ACHN (cell line): ENCODE data around the gene COQ9.
"Not testable (repeated sequence)": the region's sequence is repeated elsewhere in the genome, so short reads cannot be mapped to it uniquely, and the experiment has no call there.

ENCODE experiments used
- DNase-seq: peaks from one replicate; pipeline ENCODE4 v3.0.0-alpha.2; 2015
- in situ Hi-C: cut with HindIII; loops from 2 replicates; pipeline ENCODE4 v1.10.0; 2017; ENCODE audit warnings: low sequenced_read_pairs, low pct_ligation_motif_present, low pct_unique_long_range_greater_than_20kb

COQ9 gene

GRCh38 chr16:57480754-57481230 is 33.5 kb downstream of the COQ9 start:
- in situ Hi-C loops = no loop called here

GRCh38 chr16:57481421-57481820 is 34.1 kb downstream of the COQ9 start:
- in situ Hi-C loops = no loop called here
- DNase-seq = no peak

More at GRCh38 chr16:57480754-57481230, 33.5 kb downstream of the COQ9 start:
- no peak for DNase-seq

- in situ Hi-C loops = no loop called here
- no peak for DNase-seq
Measured at GRCh38 chr16:57482845-57483545, 35.7 kb downstream of the COQ9 start.

DNA sequence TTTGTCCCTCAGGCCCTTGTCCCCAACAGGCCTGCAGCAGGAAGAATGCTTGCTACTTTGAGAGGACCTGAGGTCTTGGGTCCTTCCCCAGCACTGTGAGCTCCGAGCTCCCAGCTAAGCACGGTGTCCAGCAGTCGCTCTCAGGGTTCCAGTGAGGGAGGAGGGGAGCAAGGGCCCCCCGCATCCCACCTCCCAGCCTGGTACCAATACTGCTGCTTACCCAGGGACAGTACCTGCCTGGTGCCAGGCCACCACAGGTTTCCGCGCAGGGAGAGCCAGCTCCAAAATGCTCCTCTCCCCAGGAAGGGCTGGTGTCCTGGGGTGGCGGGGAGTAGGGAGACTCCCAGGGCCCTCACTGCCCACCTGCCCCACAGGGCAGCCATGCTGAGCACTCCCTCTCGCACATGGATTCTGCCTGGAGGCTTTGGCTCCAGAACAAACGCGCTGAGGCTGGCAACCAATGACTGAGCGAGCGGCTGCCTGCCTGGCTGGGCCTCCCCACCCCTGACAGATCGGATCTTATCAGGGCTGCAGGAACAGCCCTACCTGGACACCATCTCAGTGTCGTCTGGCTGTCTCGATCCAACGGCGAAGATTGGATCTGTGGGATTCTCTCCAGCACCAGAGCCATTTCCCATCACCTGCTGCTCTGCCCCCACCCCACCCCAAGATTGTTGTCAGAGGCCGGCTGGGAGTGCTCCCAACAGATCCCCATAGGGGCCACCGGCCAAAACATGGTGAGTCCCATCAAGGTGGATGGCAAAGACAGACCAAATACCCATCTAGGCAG is 36.6 kb downstream of the COQ9 start:
- in situ Hi-C loops = no loop called here
- no peak for DNase-seq

- DNase-seq = no peak
- in situ Hi-C loops = no loop called here
Measured at GRCh38 chr16:57484515-57485005, 37.3 kb downstream of the COQ9 start.

- in situ Hi-C loops = no loop called here
- DNase-seq = no peak
Measured at GRCh38 chr16:57485091-57485915, 38.0 kb downstream of the COQ9 start.

- peak; percentile 81 for DNase-seq
- in situ Hi-C loops = no loop called here
Measured at GRCh38 chr16:57485916-57486857, 38.9 kb downstream of the COQ9 start, which contains the start of gene DOK4. Gene DOK4 (minus strand): TSS chr16:57486493. CDS start chr16:57479507, 6,986 bp downstream.

- in situ Hi-C loops = no loop called here
- DNase-seq = no peak
Measured at GRCh38 chr16:57486858-57487834, 39.9 kb downstream of the COQ9 start.

- in situ Hi-C loops = no loop called here
- DNase-seq = no peak
Measured at GRCh38 chr16:57489229-57489628, 42.0 kb downstream of the COQ9 start.

DNA sequence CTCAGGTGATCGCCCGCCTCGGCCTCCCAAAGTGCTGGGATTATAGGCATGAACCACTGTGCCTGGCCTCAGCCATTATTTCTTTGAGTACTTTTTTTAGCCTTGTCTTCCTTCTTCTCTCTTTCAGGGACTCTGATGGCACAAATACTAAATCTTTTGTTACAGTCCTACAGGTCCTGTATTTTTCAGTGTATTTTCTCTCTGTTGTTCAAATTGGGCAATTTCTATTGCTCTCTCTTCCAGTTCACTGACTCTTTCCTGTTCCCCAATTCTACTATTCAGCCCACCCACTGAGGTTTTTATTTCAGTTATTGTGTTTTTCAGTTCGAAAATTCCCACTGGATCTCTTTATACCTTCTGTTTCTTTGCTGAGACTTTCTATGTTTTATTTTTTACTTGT is 46.5 kb downstream of the COQ9 start:
- in situ Hi-C loops = no loop called here

DNA sequence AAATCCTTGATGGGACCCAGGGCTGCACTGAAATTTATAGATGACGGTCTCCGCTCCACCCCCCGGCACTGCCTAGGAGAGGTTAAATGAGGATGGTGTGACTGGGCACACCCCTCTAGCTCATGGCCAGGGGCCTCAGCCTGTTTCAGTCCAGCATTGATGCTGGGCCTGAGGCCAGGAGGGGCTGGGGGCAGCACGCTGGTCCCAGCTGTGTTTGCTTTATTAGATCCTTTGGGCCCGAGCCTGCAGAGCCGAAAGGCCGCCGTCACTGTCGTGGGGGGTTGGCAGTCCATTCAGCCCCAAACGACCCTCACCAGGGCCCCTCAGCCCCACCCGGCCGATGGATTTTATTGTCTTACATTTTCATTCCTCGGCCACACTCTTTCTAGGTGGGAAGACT is 49.8 kb downstream of the COQ9 start:
- no peak for DNase-seq
- in situ Hi-C loops = no loop called here

More for the DNA sequence above, 46.5 kb downstream of the COQ9 start:
- no peak for DNase-seq

DNA sequence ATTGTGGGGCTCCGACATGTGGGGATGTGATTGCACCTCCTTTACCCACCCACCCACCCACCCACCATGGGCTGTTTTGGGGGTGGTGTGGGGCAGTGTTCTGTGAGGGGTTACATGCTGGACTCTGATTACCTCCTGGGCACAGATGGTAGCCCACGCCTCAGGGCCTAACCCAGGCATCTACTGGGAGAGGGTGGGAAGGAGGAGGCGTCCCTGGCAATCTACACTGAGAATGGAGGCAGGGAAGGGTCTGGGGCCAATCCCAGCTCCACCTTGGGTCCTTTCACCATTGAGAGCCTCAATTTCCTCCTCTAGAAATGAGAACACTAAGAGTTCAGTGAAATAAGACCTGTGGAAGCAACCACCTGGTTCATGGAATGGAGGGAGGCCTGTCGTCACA is 50.8 kb downstream of the COQ9 start:
- no peak for DNase-seq
- in situ Hi-C loops = no loop called here

- DNase-seq, in situ Hi-C loops: not testable (repeated sequence)
Measured at GRCh38 chr16:57499941-57500340, 52.7 kb downstream of the COQ9 start.

- in situ Hi-C loops = no loop called here
- no peak for DNase-seq
Measured at GRCh38 chr16:57500578-57501111, 53.4 kb downstream of the COQ9 start.

DNA sequence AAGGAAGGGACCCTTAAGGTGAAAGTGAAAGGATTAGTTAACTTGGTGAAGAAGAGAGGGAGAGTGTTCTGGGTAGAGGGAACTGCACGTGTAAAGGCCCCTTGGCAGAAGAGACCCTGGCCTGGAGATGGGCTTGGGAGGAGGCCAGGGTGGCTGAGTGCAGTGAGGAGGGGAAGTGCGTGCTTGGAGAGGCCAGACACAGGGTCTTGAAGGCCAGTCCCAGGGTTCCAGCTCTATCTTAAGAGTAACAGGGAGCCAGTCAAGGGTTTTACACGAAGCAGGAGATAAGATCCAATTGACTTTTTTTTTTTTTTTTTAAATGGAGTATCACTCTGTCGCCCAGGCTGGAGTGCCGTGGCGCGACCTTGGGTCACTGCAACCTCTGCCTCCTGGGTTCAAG is 54.2 kb downstream of the COQ9 start:
- in situ Hi-C loops = no loop called here
- no peak for DNase-seq

- no peak for DNase-seq
- in situ Hi-C loops = no loop called here
Measured at GRCh38 chr16:57502048-57502775, 54.9 kb downstream of the COQ9 start.
